NB4 (cell line): ENCODE data around the gene ARHGAP26.

Experiments
- MYC ChIP-seq: IDR thresholded peaks from 2 replicates; pipeline ENCODE4 v1.6.1; 2011; ENCODE audit warnings: low read depth, low read length
- POLR2A ChIP-seq: IDR thresholded peaks from 2 replicates; pipeline ENCODE4 v1.6.1; 2011; ENCODE audit warnings: mild to moderate bottlenecking; ENCODE audit not compliant: insufficient read length; ENCODE audit errors: extremely low read depth
- TF ChIP-seq, protein P1 (sequence below): IDR thresholded peaks from one replicate; pipeline ENCODE4 v1.5.1; 2012; ENCODE audit warnings: low read depth, low read length
- TF ChIP-seq, protein P2 (sequence below): IDR thresholded peaks from 2 replicates; pipeline ENCODE4 v1.6.1; 2011; ENCODE audit warnings: low read depth, low read length

DNA sequence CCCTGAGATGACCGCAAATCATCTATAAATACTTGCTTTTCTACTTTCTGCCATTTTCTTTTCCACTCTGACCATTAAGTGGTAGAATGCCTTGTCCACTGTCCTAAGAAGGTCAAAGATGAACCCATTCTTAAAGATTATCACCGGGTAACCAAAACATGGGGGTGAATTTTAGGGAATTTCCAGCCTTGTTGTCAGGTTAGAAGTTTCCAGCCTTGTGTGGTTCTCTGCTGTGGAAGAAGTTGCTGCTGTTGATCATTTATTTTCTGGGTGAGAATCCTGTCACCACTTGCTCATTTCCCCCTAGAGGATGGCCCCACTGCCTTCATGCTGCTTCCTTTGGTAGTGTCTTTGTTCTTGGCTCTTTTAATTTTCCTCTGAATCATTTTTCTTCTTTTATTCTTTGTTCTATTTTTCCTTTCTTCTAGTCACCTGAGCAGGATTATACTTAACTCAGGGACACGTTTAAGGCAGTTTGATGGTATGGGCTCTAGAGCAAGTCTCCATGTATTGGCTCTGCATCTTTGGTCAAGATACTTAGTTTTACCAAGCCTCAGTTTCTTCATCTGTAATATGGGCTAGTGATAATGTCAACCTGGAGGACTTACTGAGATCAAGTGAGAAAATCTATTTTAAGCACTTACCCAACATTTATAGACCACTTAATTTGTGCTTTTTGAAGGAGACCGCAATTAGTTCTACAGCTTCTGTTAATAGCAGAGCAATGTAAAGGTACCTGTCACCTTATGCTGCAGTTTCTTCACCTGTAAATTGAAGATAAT lies 266.2 kb downstream of the ARHGAP26 start:
- TF ChIP-seq, protein P1, sequence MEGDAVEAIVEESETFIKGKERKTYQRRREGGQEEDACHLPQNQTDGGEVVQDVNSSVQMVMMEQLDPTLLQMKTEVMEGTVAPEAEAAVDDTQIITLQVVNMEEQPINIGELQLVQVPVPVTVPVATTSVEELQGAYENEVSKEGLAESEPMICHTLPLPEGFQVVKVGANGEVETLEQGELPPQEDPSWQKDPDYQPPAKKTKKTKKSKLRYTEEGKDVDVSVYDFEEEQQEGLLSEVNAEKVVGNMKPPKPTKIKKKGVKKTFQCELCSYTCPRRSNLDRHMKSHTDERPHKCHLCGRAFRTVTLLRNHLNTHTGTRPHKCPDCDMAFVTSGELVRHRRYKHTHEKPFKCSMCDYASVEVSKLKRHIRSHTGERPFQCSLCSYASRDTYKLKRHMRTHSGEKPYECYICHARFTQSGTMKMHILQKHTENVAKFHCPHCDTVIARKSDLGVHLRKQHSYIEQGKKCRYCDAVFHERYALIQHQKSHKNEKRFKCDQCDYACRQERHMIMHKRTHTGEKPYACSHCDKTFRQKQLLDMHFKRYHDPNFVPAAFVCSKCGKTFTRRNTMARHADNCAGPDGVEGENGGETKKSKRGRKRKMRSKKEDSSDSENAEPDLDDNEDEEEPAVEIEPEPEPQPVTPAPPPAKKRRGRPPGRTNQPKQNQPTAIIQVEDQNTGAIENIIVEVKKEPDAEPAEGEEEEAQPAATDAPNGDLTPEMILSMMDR, result no peak
- TF ChIP-seq POLR2A (no peak), MYC (no peak)
- TF ChIP-seq, protein P2, sequence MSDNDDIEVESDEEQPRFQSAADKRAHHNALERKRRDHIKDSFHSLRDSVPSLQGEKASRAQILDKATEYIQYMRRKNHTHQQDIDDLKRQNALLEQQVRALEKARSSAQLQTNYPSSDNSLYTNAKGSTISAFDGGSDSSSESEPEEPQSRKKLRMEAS, result no peak
